Ascending aorta (tissue), 2 donors: ENCODE measurements around the gene SIRT2. TPM values are rescaled to one million over a fixed set of nuclear protein-coding genes. Genes with fewer than 3 reads are reported as not detected.
A peak's percentile ranks its signal among the peaks of the same experiment; 100 is the strongest.

Source experiments
- DNase-seq, 2 donors: peaks; one replicate each; pipeline ENCODE4 v3.0.0-alpha.2; 2019; ENCODE audit warnings: low spot score in 2 of 2
- H3K27ac ChIP-seq, 2 donors: fragments of 200-600 bp; sonication (generic); one replicate each; pipeline ENCODE4 v1.5.1; 2016 to 2017; ENCODE audit warnings: mild to moderate bottlenecking in 1 of 2
- H3K27me3 ChIP-seq: fragments of 200-600 bp; sonication (generic); one replicate; pipeline ENCODE4 v1.5.1; 2017
- H3K36me3 ChIP-seq, 2 donors: fragments of 200-600 bp; sonication (generic); one replicate each; pipeline ENCODE4 v1.5.1; 2016
- H3K4me1 ChIP-seq, 2 donors: fragments of 200-600 bp; sonication (generic); one replicate each; pipeline ENCODE4 v1.5.1; 2016 to 2017; ENCODE audit warnings: mild to moderate bottlenecking in 1 of 2
- H3K4me3 ChIP-seq, 2 donors: fragments of 200-600 bp; sonication (generic); one replicate each; pipeline ENCODE4 v1.5.1; 2016 to 2017; ENCODE audit warnings: mild to moderate bottlenecking in 1 of 2
- H3K9me3 ChIP-seq, 2 donors: fragments of 200-600 bp; sonication (generic); one replicate each; pipeline ENCODE4 v1.5.1; 2016
- CTCF ChIP-seq, 3 experiments: fragments of 200-600 bp in 2 of 3; fragments of 450-650 bp in 1 of 3; sonication (generic) in 2 of 3; IDR thresholded peaks; one replicate each; pipeline ENCODE4 v1.5.1; 2016 to 2019; ENCODE audit warnings: antibody characterized with exemption in 3 of 3, mild to moderate bottlenecking in 1 of 3, moderate library complexity in 1 of 3
- intact Hi-C: fragments of 100-400 bp; cut with DNase I; formaldehyde crosslinking; loops from one replicate; pipeline ENCODE4 v1.15.1; 2023
- total RNA-seq: library from RNA; depleted of rRNA; stranded (reverse); fragments of >200 nt; gene quantifications from one replicate; pipeline ENCODE4 v1.1.0, GENCODE V29; 2016

SIRT2 gene
- total RNA-seq, 1 donor from 2014 or later, result 53.1 TPM

- no peaks in the 10 kb centered on the region for H3K9me3 ChIP-seq
- peaks cover 26 to 27% of the 10 kb centered on the region in 2 donors for H3K36me3 ChIP-seq
- H3K4me3 ChIP-seq, result peak within 1 kb of the TSS; percentile 81 to 98
- TF ChIP-seq CTCF (IDR thresholded peaks at IDR 0.05), result peak; percentile 2 to 34 (median 31)
- peak in 1 of 2 donors; percentile 100 for DNase-seq
- H3K27ac ChIP-seq, result peak within 1 kb of the TSS; percentile 98 to 100
- intact Hi-C loops, result loop anchor here (1.0 to 5.0 kb wide), 12 partner anchors 19 to 553 kb away; partner anchors contain the start of genes ACTN4, ECH1, EIF3K and FAM98C
- peaks cover 16 to 41% of the 10 kb centered on the region in 2 donors for H3K4me1 ChIP-seq
- H3K27me3 ChIP-seq, result no peaks in the 10 kb centered on the region
Observed at GRCh38 chr19:38849860-38850435, 49.5 kb downstream of the SIRT2 start, which contains the start of gene HNRNPL. Gene HNRNPL, minus strand, starts transcription at chr19:38849986. Its CDS starts 20 bp downstream, at chr19:38849966.

GRCh38 chr19:38849147-38849859 is 50.1 kb downstream of the SIRT2 start:
- Histone ChIP-seq H3K4me3 (peak overlapping the region; percentile 81 to 98), H3K4me1 (peaks cover 16 to 41% of the 10 kb centered on the region in 2 donors), H3K27me3 (no peaks in the 10 kb centered on the region), H3K9me3 (no peaks in the 10 kb centered on the region), H3K27ac (peak overlapping the region; percentile 98 to 100), H3K36me3 (peaks cover 32 to 34% of the 10 kb centered on the region in 2 donors)
- intact Hi-C loops, result loop anchor here (1.0 to 5.0 kb wide), 2 partner anchors 81 to 117 kb away; partner anchors contain the start of genes MRPS12 and SARS2
- peak; percentile 82 to 97 for DNase-seq
- peak in 1 of 3 experiments; percentile 25 for TF ChIP-seq CTCF (IDR thresholded peaks at IDR 0.05)

GRCh38 chr19:38848299-38849146 is 50.9 kb downstream of the SIRT2 start:
- no peak for TF ChIP-seq CTCF (IDR thresholded peaks at IDR 0.05)
- Histone ChIP-seq H3K27ac (peak overlapping the region; percentile 98 to 100), H3K36me3 (peaks cover 40 to 42% of the 10 kb centered on the region in 2 donors), H3K4me1 (peaks cover 16 to 46% of the 10 kb centered on the region in 2 donors), H3K4me3 (peak overlapping the region; percentile 81 to 98), H3K9me3 (no peaks in the 10 kb centered on the region), H3K27me3 (no peaks in the 10 kb centered on the region)
- no peak for DNase-seq
- intact Hi-C loops, result loop anchor here (1.0 to 5.0 kb wide), 2 partner anchors 82 to 116 kb away; partner anchors contain the start of genes MRPS12 and SARS2

- Histone ChIP-seq H3K27me3 (no peaks in the 10 kb centered on the region), H3K27ac (no peak overlapping the region), H3K4me3 (no peak overlapping the region), H3K9me3 (no peaks in the 10 kb centered on the region), H3K36me3 (peaks cover 64 to 66% of the 10 kb centered on the region in 2 donors), H3K4me1 (peaks cover 12 to 39% of the 10 kb centered on the region in 2 donors)
- intact Hi-C loops, result loop anchor here (5.0 kb wide), 1 partner anchor 114 kb away; no protein-coding TSS in a partner anchor
- no peak for TF ChIP-seq CTCF (IDR thresholded peaks at IDR 0.05)
- DNase-seq, result no peak
Observed at GRCh38 chr19:38846097-38846496, 53.3 kb downstream of the SIRT2 start.

- H3K27ac ChIP-seq, result no peak overlapping the region
- no peak overlapping the region for H3K4me3 ChIP-seq
- no peak for DNase-seq
- peaks cover 9 to 37% of the 10 kb centered on the region in 2 donors for H3K4me1 ChIP-seq
- TF ChIP-seq CTCF (IDR thresholded peaks at IDR 0.05), result no peak
- H3K36me3 ChIP-seq, result peaks cover 70 to 71% of the 10 kb centered on the region in 2 donors
- intact Hi-C loops, result loop anchor here (5.0 kb wide), 1 partner anchor 113 kb away; no protein-coding TSS in a partner anchor
- no peaks in the 10 kb centered on the region for H3K9me3 ChIP-seq
- no peaks in the 10 kb centered on the region for H3K27me3 ChIP-seq
Observed at GRCh38 chr19:38845374-38846024, 53.9 kb downstream of the SIRT2 start.
